Nephron (organoid): Measurements from ENCODE around the gene RIMS4.

Source experiments
- H3K27ac Mint-ChIP-seq, 3 experiments: 2 replicates each; pipeline ENCODE4 v1.8.0; 2020; ENCODE audit warnings: mixed read lengths in 3 of 3, mild to moderate bottlenecking in 2 of 3, moderate library complexity in 1 of 3
- H3K27me3 Mint-ChIP-seq: 2 replicates; pipeline ENCODE4 v1.8.0; 2021; ENCODE audit warnings: low read depth, mild to moderate bottlenecking, moderate library complexity, mixed read lengths
- H3K36me3 Mint-ChIP-seq: 2 replicates; pipeline ENCODE4 v1.8.0; 2020; ENCODE audit warnings: low read depth, mixed read lengths
- H3K4me1 Mint-ChIP-seq: 2 replicates; pipeline ENCODE4 v1.8.0; 2020; ENCODE audit warnings: mixed read lengths
- H3K4me3 Mint-ChIP-seq, 3 experiments: 2 replicates each; pipeline ENCODE4 v1.8.0; 2020; ENCODE audit warnings: mild to moderate bottlenecking in 3 of 3, mixed read lengths in 3 of 3, moderate library complexity in 2 of 3
- H3K9me3 Mint-ChIP-seq: 2 replicates; pipeline ENCODE4 v1.8.0; 2020; ENCODE audit warnings: mixed read lengths
- CTCF ChIP-seq, 3 experiments: fragments of 200-600 bp; sonication (generic); IDR thresholded peaks; one replicate each; pipeline ENCODE4 v1.5.0; 2021; ENCODE audit warnings: antibody characterized with exemption in 3 of 3; ENCODE audit not compliant: unreplicated experiment in 3 of 3

The RIMS4 gene

GRCh38 chr20:44772636-44773035 lies 37.7 kb downstream of the RIMS4 start:
- no peak for TF ChIP-seq CTCF (IDR thresholded peaks at IDR 0.05; ENCODE audit: unreplicated experiment in 3 of 3)
- Mint-ChIP-seq H3K4me3 (no peak overlapping the region), H3K27ac (no peak overlapping the region), H3K9me3 (no peaks in the 10 kb centered on the region), H3K4me1 (no peaks in the 10 kb centered on the region), H3K36me3 (no peaks in the 10 kb centered on the region), H3K27me3 (no peaks in the 10 kb centered on the region)

GRCh38 chr20:44771172-44771535 lies 39.2 kb downstream of the RIMS4 start:
- H3K4me3 Mint-ChIP-seq, result no peak overlapping the region
- H3K4me1 Mint-ChIP-seq, result no peaks in the 10 kb centered on the region
- H3K36me3 Mint-ChIP-seq, result no peaks in the 10 kb centered on the region
- H3K27ac Mint-ChIP-seq, result no peak overlapping the region
- TF ChIP-seq CTCF (IDR thresholded peaks at IDR 0.05; ENCODE audit: unreplicated experiment in 3 of 3), result no peak
- peaks cover 3% of the 10 kb centered on the region for H3K27me3 Mint-ChIP-seq
- H3K9me3 Mint-ChIP-seq, result no peaks in the 10 kb centered on the region

DNA sequence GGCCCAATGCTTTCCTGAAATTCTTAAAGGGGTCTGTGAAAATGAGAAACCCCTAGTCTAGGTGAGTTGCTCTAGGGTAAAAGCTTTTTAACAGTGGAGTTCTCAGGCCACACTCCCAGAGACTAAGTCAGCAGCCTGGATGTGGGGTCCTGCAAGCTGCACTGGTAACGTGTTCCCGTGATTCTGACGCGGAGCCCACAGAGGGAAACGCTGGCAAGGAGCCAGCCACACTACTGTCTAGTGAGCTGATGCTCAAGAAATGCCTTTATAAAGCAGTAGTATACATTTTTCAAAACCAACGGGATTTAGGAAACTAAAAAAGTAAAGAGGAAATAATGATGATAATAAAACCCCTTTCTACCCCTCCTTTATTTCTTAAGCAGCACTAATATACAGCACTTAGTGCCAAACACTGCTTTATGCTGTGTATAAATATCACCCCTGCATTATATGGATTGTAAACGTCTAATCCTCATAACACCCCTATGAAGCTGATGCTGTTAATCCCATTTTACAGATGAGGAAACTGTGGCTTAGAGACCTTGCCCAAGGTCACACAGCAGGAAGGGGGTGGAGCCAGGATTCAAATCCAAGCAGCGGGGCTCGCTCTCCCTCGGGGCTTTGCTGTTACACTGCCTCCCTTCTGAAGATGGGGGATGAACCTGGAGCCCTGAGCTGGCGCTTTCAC lies 39.7 kb downstream of the RIMS4 start:
- Mint-ChIP-seq H3K36me3 (no peaks in the 10 kb centered on the region), H3K4me3 (no peak overlapping the region), H3K27me3 (peaks cover 3% of the 10 kb centered on the region), H3K9me3 (no peaks in the 10 kb centered on the region), H3K4me1 (no peaks in the 10 kb centered on the region), H3K27ac (no peak overlapping the region)
- no peak for TF ChIP-seq CTCF (IDR thresholded peaks at IDR 0.05; ENCODE audit: unreplicated experiment in 3 of 3)

GRCh38 chr20:44769481-44769863 lies 40.9 kb downstream of the RIMS4 start:
- Mint-ChIP-seq H3K4me3 (no peak overlapping the region), H3K36me3 (no peaks in the 10 kb centered on the region), H3K9me3 (no peaks in the 10 kb centered on the region), H3K27me3 (peaks cover 3% of the 10 kb centered on the region), H3K27ac (no peak overlapping the region), H3K4me1 (no peaks in the 10 kb centered on the region)
- no peak for TF ChIP-seq CTCF (IDR thresholded peaks at IDR 0.05; ENCODE audit: unreplicated experiment in 3 of 3)

DNA sequence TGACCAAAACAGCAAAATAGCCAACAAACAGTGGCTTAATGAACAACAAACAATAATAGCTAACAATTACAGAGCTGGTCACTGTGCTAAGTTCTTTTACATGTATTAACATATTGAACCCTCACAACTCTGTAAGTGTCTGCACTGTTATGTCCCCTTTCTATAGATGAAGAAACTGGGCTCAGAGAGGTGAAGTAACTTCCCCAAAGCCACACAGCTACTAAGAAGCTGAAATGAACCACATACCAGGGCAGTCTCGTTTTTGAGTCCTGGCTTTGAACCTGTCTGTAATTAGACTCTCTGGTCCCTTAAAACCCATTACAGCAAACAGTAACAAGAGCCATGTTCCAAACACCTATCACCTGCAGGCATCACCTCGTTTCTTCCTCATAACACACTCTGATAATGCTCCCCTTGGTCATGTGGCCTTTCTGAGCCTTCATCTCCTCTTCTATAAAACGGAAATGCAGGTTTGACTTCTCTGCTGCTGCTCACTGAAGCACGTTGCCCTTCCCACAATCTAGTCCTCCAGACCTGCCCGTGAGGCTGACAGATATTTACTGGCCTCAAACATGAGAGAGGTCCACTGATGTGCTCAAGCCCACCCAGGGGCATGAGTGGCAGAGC lies 41.4 kb downstream of the RIMS4 start:
- no peaks in the 10 kb centered on the region for H3K4me1 Mint-ChIP-seq
- H3K27me3 Mint-ChIP-seq, result peaks cover 3% of the 10 kb centered on the region
- no peak overlapping the region for H3K4me3 Mint-ChIP-seq
- no peak overlapping the region for H3K27ac Mint-ChIP-seq
- H3K9me3 Mint-ChIP-seq, result no peaks in the 10 kb centered on the region
- TF ChIP-seq CTCF (IDR thresholded peaks at IDR 0.05; ENCODE audit: unreplicated experiment in 3 of 3), result no peak
- H3K36me3 Mint-ChIP-seq, result no peaks in the 10 kb centered on the region

- Mint-ChIP-seq H3K9me3 (no peaks in the 10 kb centered on the region), H3K4me3 (no peak overlapping the region), H3K36me3 (no peaks in the 10 kb centered on the region), H3K4me1 (no peaks in the 10 kb centered on the region), H3K27ac (no peak overlapping the region), H3K27me3 (peaks cover 3% of the 10 kb centered on the region)
- TF ChIP-seq CTCF (IDR thresholded peaks at IDR 0.05; ENCODE audit: unreplicated experiment in 3 of 3), result no peak
Observed at GRCh38 chr20:44768256-44768655, 42.1 kb downstream of the RIMS4 start.
